ENCODE measurements around the gene UBXN10. TPM values are rescaled to one million over a fixed set of nuclear protein-coding genes. Genes with fewer than 3 reads are reported as not detected.

The UBXN10 gene
- total RNA-seq: 1 to 10 TPM in 8 of 10 donors, under 1 TPM in 2; 0.42 to 4.0 (median 1.9) TPM
- polyA plus RNA-seq: under 1 TPM; 0.16 to 0.59 TPM
- long read RNA-seq, donor 1, full-length matches to known transcripts: 3 of 3 reads
- long read RNA-seq, donor 1, partial matches to known transcripts: 0 of 3 reads
- long read RNA-seq, donor 1, other reads (novel, unspliced or antisense): 0 of 3 reads
- long read RNA-seq, donor 2, full-length matches to known transcripts: 8 of 9 reads
- long read RNA-seq, donor 2, partial matches to known transcripts: 0 of 9 reads
- long read RNA-seq, donor 2, other reads (novel, unspliced or antisense): 1 of 9 reads
- long read RNA-seq, donor 3, full-length matches to known transcripts: 15 of 21 reads
- long read RNA-seq, donor 3, partial matches to known transcripts: 0 of 21 reads
- long read RNA-seq, donor 3, other reads (novel, unspliced or antisense): 6 of 21 reads

- peaks cover 0 to 29% (median 16%) of the 10 kb centered on the region in 9 donors for H3K4me1 ChIP-seq
- peak within 1 kb of the TSS in 4 of 10 donors; percentile 3 to 55 (median 32) for H3K27ac ChIP-seq
- H3K9me3 ChIP-seq: no peaks in the 10 kb centered on the region
- peak; percentile 53 to 76 for DNase-seq
- intact Hi-C loops (cut with DNase I): no loop called here
- WGBS, 2 donors: 2 to 3% methylated on average over 47 to 52 of the region's 52 CpGs
- peaks cover 0 to 57% (median 38%) of the 10 kb centered on the region in 7 donors for H3K27me3 ChIP-seq
- H3K36me3 ChIP-seq: no peaks in the 10 kb centered on the region
- TF ChIP-seq CTCF (IDR thresholded peaks at IDR 0.05): no peak
- H3K4me3 ChIP-seq: peak within 1 kb of the TSS; percentile 4 to 59 (median 51)
- ATAC-seq: peak; percentile 56 to 86 (median 80)
These were observed at the start of gene UBXN10, which contains the start of gene PLA2G2C for GRCh38 chr1:20185834-20186782. UBXN10 (plus strand) TSS chr1:20186096; CDS start chr1:20190562, 4,466 bp downstream. PLA2G2C (minus strand) TSS chr1:20186518; CDS start chr1:20177363, 9,155 bp downstream.

DNA sequence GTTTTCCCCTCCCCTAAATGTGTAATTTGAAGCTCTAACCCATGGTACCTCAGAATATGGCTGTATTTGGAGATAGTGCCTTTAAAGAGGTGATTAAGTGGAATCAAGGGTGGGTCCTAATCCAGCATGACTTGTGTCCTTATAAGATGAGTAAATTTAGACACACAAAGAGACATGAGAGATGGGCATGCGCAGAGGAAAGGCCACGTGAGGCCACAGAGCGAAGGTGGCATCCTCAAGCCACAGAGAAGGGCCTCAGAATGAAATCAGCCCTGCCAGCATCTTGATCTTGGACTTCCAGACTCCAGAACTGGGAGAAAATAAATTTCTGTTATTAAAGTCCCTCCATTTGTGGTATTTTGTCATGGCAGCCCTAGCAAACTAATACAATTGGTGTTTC, 49.6 kb upstream of the UBXN10 start:
- no peak for TF ChIP-seq CTCF (IDR thresholded peaks at IDR 0.05)
- intact Hi-C loops (cut with DNase I): no loop called here
- peaks cover 0 to 5% (median 0%) of the 10 kb centered on the region in 7 donors for H3K27me3 ChIP-seq
- ATAC-seq: no peak
- no peak overlapping the region for H3K4me3 ChIP-seq
- no peaks in the 10 kb centered on the region for H3K4me1 ChIP-seq
- no peak overlapping the region for H3K27ac ChIP-seq
- 91 to 96% methylated on average over 3 of the region's 3 CpGs for WGBS, 2 donors
- no peak for DNase-seq
- no peaks in the 10 kb centered on the region for H3K36me3 ChIP-seq
- no peaks in the 10 kb centered on the region for H3K9me3 ChIP-seq

DNA sequence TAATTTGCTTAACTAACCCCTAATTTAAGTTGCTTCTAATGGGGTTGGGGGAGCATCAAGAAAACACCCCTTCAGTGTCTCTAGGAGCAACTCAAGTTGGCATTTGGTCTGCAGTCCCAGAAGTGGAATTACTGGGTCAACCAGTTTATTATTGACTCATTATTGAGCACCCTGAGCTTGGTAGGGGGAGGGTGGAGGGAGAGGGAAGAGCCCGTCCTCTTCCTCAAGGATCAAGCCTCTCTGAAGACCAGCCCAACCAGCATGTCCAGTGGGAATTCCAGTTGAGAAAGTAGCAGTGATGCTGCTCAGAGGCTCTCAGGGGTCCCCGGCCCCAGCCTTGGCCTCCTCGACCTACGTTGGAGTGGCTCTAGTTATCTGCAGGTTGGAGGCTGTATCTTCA, 48.8 kb upstream of the UBXN10 start:
- DNase-seq (no peak), ATAC-seq (no peak)
- no peaks in the 10 kb centered on the region for H3K36me3 ChIP-seq
- WGBS, 2 donors: 88 to 92% methylated on average over 4 of the region's 4 CpGs
- H3K27me3 ChIP-seq: peaks cover 0 to 9% (median 0%) of the 10 kb centered on the region in 7 donors
- TF ChIP-seq CTCF (IDR thresholded peaks at IDR 0.05): no peak
- H3K4me1 ChIP-seq: no peaks in the 10 kb centered on the region
- no peak overlapping the region for H3K4me3 ChIP-seq
- intact Hi-C loops (cut with DNase I): no loop called here
- H3K9me3 ChIP-seq: no peaks in the 10 kb centered on the region
- no peak overlapping the region for H3K27ac ChIP-seq

DNA sequence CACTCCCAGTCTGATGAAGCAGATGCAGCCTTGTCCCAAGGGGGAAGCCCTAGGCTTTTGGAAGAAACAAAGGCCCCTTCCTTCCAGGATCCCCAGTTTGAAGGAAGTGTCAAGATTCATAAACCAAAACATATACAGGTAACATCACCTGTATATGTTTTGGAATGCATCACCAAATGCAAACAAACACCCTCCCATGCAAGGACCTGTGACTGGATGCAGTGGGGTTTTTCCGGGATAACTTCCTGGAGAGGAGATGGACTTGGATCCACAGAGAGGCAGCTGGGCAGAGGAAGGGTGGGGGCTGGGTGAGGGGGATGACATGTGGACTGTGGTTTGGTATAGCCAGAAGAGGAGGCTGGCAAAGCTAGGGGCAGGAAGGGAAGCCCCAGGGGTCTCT, 48.3 kb upstream of the UBXN10 start:
- WGBS, 2 donors: 64 to 86% methylated on average over 1 of the region's 1 CpG
- Histone ChIP-seq H3K9me3 (no peaks in the 10 kb centered on the region), H3K4me3 (no peak overlapping the region), H3K4me1 (no peaks in the 10 kb centered on the region), H3K27me3 (peaks cover 0 to 9% (median 0%) of the 10 kb centered on the region in 7 donors), H3K27ac (no peak overlapping the region), H3K36me3 (no peaks in the 10 kb centered on the region)
- TF ChIP-seq CTCF (IDR thresholded peaks at IDR 0.05): no peak
- intact Hi-C loops (cut with DNase I): no loop called here
- DNase-seq: no peak
- ATAC-seq: no peak

Measured in heart right ventricle (tissue), 16 donors.